KOPT-K1 (cell line): ENCODE results near the gene HDAC4.
"Not testable (repeated sequence)": the region's sequence is repeated elsewhere in the genome, so short reads cannot be mapped to it uniquely, and the experiment has no call there.

Experiments
- H3K27ac ChIP-seq: fragments of 200-600 bp; sonication (generic); 2 replicates; pipeline ENCODE4 v1.5.1; 2016; ENCODE audit warnings: antibody characterized with exemption, mild to moderate bottlenecking, low read depth, low read length; ENCODE audit not compliant: poor library complexity, severe bottlenecking
- H3K36me3 ChIP-seq: fragments of 200-600 bp; sonication (generic); 2 replicates; pipeline ENCODE4 v1.5.1; 2017; ENCODE audit warnings: antibody characterized with exemption, mild to moderate bottlenecking, low read length, moderate library complexity; ENCODE audit not compliant: insufficient read depth
- H3K9me3 ChIP-seq: fragments of 200-600 bp; sonication (generic); 2 replicates; pipeline ENCODE4 v1.5.1; 2017; ENCODE audit warnings: antibody characterized with exemption, low read length, mild to moderate bottlenecking; ENCODE audit not compliant: insufficient read depth, poor library complexity, severe bottlenecking

Gene HDAC4

GRCh38 chr2:239400596-239401066 lies at the start of gene HDAC4:
HDAC4 (minus strand) TSS chr2:239401020; CDS start chr2:239352699, 48,321 bp downstream.
- Histone ChIP-seq H3K9me3 (peaks cover 6% of the 10 kb centered on the region), H3K27ac (peak within 1 kb of the TSS; percentile 96), H3K36me3 (no peaks in the 10 kb centered on the region; the same call in 1 of the 2 replicates)

- not testable (repeated sequence) for H3K36me3 ChIP-seq, H3K27ac ChIP-seq
- peaks cover 45% of the 10 kb centered on the region for H3K9me3 ChIP-seq
These were observed 48.6 kb upstream of the HDAC4 start for GRCh38 chr2:239449468-239449867.

- H3K36me3 ChIP-seq: no peaks in the 10 kb centered on the region
- H3K27ac ChIP-seq: no peak overlapping the region
- H3K9me3 ChIP-seq: peaks cover 10% of the 10 kb centered on the region
These were observed 45.1 kb upstream of the HDAC4 start for GRCh38 chr2:239445771-239446524.

GRCh38 chr2:239444626-239445577 lies 44.1 kb upstream of the HDAC4 start:
- H3K27ac ChIP-seq: no peak overlapping the region
- H3K9me3 ChIP-seq: peaks cover 7% of the 10 kb centered on the region
- no peaks in the 10 kb centered on the region for H3K36me3 ChIP-seq

- Histone ChIP-seq H3K27ac (no peak overlapping the region), H3K9me3 (peaks cover 7% of the 10 kb centered on the region), H3K36me3 (no peaks in the 10 kb centered on the region)
These were observed 43.1 kb upstream of the HDAC4 start for GRCh38 chr2:239443666-239444567.

GRCh38 chr2:239443102-239443620 lies 42.3 kb upstream of the HDAC4 start:
- Histone ChIP-seq H3K27ac (no peak overlapping the region), H3K36me3 (no peaks in the 10 kb centered on the region), H3K9me3 (peaks cover 1% of the 10 kb centered on the region)

- Histone ChIP-seq H3K9me3 (no peaks in the 10 kb centered on the region), H3K36me3 (no peaks in the 10 kb centered on the region), H3K27ac (no peak overlapping the region)
These were observed 41.4 kb upstream of the HDAC4 start for GRCh38 chr2:239442192-239442591.

- Histone ChIP-seq H3K9me3 (no peaks in the 10 kb centered on the region), H3K36me3 (no peaks in the 10 kb centered on the region), H3K27ac (peak overlapping the region; percentile 12)
These were observed 40.6 kb upstream of the HDAC4 start for GRCh38 chr2:239441261-239442078.

GRCh38 chr2:239440511-239440959 lies 39.7 kb upstream of the HDAC4 start:
- Histone ChIP-seq H3K27ac (no peak overlapping the region), H3K9me3 (no peaks in the 10 kb centered on the region), H3K36me3 (no peaks in the 10 kb centered on the region)

- no peak overlapping the region for H3K27ac ChIP-seq
- no peaks in the 10 kb centered on the region for H3K36me3 ChIP-seq
- no peaks in the 10 kb centered on the region for H3K9me3 ChIP-seq
These were observed 39.0 kb upstream of the HDAC4 start for GRCh38 chr2:239439754-239440315.

- no peaks in the 10 kb centered on the region for H3K36me3 ChIP-seq
- H3K27ac ChIP-seq: no peak overlapping the region
These were observed 38.4 kb upstream of the HDAC4 start for GRCh38 chr2:239438995-239439753.

GRCh38 chr2:239438368-239438767 lies 37.5 kb upstream of the HDAC4 start:
- H3K9me3 ChIP-seq: peaks cover 13% of the 10 kb centered on the region
- no peak overlapping the region for H3K27ac ChIP-seq
- no peaks in the 10 kb centered on the region for H3K36me3 ChIP-seq

More at GRCh38 chr2:239438995-239439753, 38.4 kb upstream of the HDAC4 start:
- peaks cover 4% of the 10 kb centered on the region for H3K9me3 ChIP-seq
